T-helper 1 cell treated with Interleukin-12 subunit alpha and Interleukin-12 subunit beta and Interleukin-4 antibody, amounts not matched to agents 30 ng/mL and 1 ng/mL, for 36 hours (primary cell): ENCODE measurements around the gene COL13A1. TPM values are rescaled to one million over a fixed set of nuclear protein-coding genes. Genes with fewer than 3 reads are reported as not detected.

Experiments used
- intact Hi-C: fragments of 100-400 bp; cut with micrococcal nuclease; formaldehyde crosslinking; loops from one replicate; pipeline ENCODE4 v1.15.1; 2024
- total RNA-seq: library from RNA; stranded (reverse); gene quantifications from 2 replicates; pipeline ENCODE4 v1.2.3, GENCODE V29; 2022

COL13A1 gene
- total RNA-seq, 1 donor from 2014 or later, result not detected

- intact Hi-C loops, result no loop called here
These were observed 64.6 kb downstream of the COL13A1 start for GRCh38 chr10:69866246-69866687.

DNA sequence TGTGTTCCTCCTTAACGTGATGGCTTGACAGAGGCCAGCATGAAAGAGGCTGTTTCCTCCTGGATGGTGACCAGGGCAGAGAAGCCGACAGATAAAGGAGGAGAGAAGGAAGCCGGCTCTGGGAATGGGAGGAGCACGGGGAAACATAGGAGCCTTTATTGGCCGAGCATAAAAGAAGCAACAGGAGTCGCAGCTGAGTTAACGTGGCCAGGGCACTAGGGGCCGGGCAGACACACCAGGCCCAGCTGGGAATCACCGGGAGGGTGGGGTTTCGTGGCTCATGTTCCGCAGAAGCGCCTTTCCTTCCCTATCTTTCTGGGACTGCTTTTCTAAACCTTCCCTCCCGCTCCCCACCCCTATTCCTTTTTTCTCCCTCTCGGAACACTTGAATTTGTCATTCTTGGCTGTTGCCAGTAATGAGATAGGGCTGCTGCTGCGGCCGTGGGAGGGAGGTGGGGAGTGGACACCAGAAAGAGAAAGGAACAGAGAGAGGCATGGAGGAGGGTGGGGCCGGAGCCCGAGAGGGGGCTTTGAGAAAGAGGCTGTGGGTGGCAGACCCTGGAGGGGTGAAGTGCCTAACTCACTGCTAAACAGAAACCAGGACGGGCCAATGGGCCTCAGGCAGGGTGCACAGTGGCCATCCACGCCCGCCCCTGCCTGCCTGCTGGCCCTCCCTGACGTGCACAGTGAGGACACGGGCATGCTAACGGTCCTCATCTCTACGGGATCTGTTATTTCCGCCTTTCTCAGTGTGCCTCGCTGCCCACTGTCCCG lies 65.2 kb downstream of the COL13A1 start:
- intact Hi-C loops, result no loop called here

DNA sequence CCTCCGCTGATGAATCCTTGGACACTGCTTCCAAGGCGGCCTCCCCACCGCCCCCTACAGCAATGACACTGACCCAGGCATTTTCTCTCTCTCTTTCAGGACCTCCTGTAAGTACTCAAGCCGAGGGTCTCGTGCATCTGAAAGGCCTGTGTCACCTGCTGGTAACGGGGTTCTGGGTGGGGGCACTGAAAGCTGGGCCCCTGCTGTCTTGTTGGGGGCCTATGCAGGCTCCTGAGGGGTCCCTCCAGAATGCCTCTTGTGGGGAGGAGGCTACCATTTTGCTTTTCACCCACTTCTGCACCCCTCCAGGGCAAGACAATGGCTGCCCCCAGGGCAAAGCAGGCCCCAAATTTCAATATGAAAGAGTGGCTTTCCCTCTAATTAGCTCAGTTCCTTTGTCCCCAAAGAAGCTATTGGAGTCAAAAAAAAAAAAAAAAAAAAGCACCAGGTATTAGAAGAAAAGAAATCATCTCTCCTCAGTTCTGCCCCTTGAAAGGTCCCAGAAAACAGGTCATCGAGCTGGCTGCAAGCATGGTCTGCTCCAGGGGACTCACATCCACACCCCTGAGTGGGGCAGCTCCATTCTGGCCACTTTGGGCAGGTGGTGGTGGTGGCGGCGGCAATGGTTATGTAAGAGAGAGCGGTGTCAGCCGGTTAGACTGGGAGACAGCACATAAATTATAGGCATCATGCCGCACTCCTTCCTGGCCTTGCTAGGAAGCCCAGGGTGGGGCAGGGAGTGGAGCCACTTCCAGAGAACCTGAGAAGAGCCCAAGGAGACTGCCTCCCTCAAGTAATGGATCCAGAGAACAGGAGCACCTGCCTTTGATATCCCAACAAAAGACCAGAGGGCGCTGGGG lies 66.2 kb downstream of the COL13A1 start:
- intact Hi-C loops, result no loop called here

GRCh38 chr10:69868821-69869220 lies 67.1 kb downstream of the COL13A1 start:
- intact Hi-C loops, result no loop called here

- intact Hi-C loops, result no loop called here
These were observed 67.7 kb downstream of the COL13A1 start for GRCh38 chr10:69869291-69869961.

GRCh38 chr10:69870591-69870990 lies 68.9 kb downstream of the COL13A1 start:
- intact Hi-C loops, result no loop called here

- intact Hi-C loops, result no loop called here
These were observed 69.4 kb downstream of the COL13A1 start for GRCh38 chr10:69871074-69871473.

DNA sequence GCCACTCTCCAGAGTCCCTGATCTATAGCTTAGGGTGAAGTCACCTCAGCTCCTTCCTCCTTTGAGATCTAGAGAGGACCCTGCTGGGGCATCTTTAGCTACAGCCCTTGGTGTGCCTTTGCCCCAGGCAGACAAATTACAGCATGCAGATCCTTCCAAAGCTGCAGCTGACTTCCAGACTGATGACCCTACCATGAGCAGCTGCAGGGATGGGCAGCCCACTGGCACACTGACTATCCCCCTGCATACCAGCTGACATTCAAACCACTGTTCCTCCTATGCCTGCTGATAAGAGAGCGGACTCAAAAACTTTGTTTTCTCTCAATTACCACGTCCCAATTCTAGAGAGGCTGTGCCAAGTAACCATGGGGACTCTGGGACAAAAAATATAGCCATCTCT lies 70.6 kb downstream of the COL13A1 start:
- intact Hi-C loops, result no loop called here

DNA sequence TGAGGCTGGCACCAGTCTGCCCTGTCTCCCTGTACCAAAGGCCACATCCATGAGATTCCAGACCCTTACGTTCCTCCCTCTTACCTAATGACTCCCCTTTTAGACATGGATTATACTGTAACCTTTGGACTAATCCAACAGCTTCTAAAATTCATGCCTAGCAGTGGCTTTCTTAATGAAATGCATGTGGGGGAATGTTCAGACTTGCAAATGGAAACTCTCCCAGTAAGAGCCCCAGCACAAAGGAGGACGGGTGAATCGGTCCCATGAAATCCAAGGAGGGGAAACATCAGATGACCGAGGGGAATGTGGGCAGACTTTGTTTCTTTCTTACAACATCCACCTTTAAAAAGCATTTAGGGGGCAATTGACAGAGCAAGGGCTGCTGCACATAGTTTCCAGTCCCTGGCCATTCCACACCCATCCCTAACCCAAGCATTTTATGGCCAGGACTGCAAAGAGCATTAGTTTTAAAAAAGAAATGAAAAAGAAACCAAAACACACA lies 71.5 kb downstream of the COL13A1 start:
- intact Hi-C loops, result no loop called here

DNA sequence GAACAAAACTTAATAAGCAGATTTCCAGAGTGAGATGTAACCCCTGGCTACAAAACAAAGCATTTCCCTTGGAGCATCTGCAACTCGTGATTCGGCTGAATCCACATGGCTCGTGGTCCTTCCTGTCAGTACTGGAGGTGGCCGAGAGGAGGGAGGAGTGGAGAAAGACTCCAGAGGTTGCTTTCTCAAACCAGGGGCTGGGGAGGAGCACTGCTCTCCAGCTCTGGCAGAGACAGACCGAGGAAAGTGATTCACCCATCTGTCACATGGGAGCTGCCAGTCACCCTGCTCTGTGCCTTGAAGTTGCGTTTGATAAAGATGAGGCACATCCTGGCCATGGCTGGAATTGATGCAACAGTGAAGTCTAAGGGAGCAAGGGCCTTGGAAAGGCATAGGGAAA lies 72.7 kb downstream of the COL13A1 start:
- intact Hi-C loops, result no loop called here

- intact Hi-C loops, result no loop called here
These were observed 74.2 kb downstream of the COL13A1 start for GRCh38 chr10:69875856-69876255.

DNA sequence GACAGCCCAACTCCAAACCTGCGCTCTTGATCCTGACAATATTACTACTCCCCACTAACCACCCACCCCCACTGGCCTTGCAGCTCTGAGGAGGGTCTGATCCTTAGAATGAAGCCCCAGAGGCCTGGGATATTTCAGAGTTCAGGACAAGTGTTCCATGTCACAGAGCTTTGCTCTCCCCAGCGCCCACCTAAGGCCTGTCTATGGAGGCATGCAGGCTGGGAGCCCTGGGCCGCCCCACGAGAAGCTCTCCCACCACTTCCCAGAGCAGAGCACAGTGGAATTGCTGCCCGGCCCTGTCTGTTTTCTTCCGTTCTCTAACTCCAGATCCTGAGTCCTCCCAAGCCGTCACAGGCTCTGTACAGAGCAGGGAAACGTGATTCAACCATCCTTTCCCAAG lies 74.6 kb downstream of the COL13A1 start:
- intact Hi-C loops, result no loop called here

DNA sequence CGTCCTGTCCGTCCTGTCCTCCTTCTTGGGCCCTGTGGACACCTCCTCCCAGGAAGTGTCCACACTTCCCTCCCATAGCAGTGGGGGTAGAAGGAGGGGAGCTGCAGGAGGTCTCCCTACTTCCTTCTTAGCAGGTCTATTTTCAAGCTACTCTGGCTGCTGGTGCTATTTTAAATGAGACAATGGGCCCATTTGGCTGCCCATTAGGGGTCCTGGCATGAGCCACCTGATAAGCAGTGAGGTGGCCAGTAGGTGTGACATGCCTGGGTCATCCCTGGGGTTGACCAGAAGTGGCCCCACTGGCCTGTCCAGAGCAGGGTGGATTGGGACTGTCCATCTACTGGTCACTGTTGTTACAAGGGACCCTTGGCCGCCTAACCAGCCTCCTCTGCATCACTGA lies 75.2 kb downstream of the COL13A1 start:
- intact Hi-C loops, result no loop called here

- intact Hi-C loops, result no loop called here
These were observed 76.3 kb downstream of the COL13A1 start for GRCh38 chr10:69878038-69878437.

GRCh38 chr10:69878951-69879350 lies 77.2 kb downstream of the COL13A1 start:
- intact Hi-C loops, result no loop called here

DNA sequence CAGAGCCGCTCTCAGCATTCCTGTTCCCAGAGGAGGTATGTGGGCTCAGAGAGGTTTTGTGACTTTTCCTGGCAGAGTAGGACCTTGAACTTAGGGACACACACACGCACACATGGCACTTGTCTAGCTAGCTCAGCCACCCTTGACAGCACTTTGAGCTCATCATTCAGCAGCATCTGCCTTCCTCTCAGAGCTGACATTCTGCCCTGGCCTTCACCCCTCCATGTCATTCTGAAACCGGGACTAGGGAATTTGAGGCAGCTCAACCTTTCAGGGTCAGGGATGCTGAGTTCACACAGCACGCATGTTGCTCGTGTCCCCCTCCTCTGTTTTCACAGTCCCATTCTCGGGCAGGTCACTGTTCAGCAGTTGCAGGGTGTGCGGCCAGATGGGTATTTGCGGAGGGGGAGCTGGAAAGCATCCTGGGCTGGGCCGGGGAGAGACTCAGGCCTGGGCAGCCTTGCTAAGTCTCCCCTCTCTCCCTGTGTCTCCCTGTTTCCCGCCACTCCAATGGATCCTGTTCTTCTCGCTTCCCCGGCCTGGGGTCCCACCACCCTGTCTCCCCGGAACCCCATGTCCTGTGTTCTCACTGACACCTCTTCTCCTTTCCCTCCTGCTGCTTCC lies 78.0 kb downstream of the COL13A1 start:
- intact Hi-C loops, result no loop called here

DNA sequence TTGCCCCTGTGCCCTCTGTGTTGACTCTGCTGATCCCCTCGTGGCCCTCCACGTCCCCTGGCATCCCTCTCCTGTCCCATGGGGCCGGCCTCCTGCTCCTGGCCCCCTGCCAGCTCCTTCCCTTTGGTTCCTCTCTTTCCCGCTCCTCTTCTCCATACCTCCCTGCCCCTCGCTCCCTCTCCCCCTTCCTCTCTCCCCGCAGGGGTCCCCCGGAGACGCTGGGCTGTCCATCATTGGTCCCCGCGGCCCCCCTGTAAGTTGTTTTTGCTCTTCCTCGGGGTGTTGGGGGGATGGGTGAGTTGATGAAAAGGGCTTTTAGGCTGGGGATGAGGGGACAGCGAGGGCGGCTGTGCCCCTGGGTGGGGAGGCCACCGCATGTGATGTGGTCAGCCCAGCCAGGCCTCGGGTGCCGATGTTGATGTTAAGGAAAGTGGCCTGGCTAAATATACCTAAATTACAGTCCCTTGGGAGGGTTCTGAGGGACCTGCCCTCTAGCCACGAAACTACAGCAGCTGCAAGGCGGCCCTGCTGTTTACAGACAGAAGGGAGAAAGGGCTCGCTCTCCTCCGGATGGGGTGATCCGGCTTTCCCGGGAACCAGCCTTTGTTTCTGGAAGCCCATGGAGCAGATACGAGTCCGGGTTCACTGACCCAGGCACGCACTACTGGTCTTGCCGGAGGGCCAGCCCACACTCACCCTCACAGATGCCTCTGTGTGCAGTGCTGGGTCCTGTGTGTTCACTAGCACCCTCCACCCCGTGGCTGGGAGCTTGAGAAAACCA lies 78.8 kb downstream of the COL13A1 start:
- intact Hi-C loops, result no loop called here

DNA sequence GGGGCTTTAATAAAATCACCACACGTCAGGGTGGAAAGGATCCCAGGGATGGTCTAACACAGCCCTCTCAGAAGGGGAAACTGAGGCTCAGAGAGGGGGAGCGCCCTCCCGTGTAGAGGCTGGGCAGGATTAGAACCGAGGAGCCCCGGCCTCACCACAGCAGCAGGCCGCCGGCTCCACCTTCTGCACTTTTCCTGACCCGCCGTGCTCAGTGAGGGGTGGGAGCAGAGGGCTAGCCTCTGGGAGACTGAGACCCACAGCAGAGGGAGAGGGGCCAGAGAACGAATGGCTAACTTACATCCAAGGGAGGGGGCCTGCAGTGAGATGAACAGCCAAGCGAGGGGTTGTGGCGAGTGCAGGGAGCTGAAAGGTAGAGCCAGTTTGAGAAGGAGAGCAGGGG lies 79.5 kb downstream of the COL13A1 start:
- intact Hi-C loops, result no loop called here

GRCh38 chr10:69883310-69884023 lies 81.8 kb downstream of the COL13A1 start:
- intact Hi-C loops, result no loop called here

GRCh38 chr10:69884024-69884367 lies 82.3 kb downstream of the COL13A1 start:
- intact Hi-C loops, result no loop called here
